SK-N-SH (cell line): ENCODE data around the gene TMEM164. TPM values are rescaled to one million over a fixed set of nuclear protein-coding genes. Genes with fewer than 3 reads are reported as not detected.
A peak's percentile ranks its signal among the peaks of the same experiment; 100 is the strongest.

Experiments
- CTCF ChIA-PET: fragments of 300-600, 350-600 bp; formaldehyde crosslinking; extraction: SDS; loops from one replicate; lab custom pipeline; 2021; lab: Yijun Ruan, JAX
- POLR2A ChIA-PET: fragments of 350-600 bp; sonication (Branson Sonifier 250); formaldehyde crosslinking; extraction: SDS; loops from one replicate; lab custom pipeline; 2020; ENCODE audit warnings: antibody characterized with exemption, inconsistent platforms; lab: Yijun Ruan, JAX
- DNase-seq: peaks from one replicate; pipeline ENCODE4 v3.0.0; 2012
- H2AFZ ChIP-seq: fragments of 200-600 bp; sonication (generic); 2 replicates; pipeline ENCODE4 v1.8.1; 2016; ENCODE audit warnings: antibody characterized with exemption, mild to moderate bottlenecking, low read depth
- H3F3A ChIP-seq: fragments of 200-600 bp; sonication (generic); replicated peaks from 2 replicates; pipeline ENCODE3; 2016; ENCODE audit warnings: antibody characterized with exemption, mild to moderate bottlenecking; ENCODE audit not compliant: insufficient read depth
- H3K27ac ChIP-seq, 2 experiments: fragments of 200-500 bp in 1 of 2; fragments of 200-600 bp in 1 of 2; sonication (Bioruptor generic) in 1 of 2; sonication (generic), shearing (Covaris generic) in 1 of 2; 2 replicates each; pipeline versions ENCODE4 v1.5.1 to v1.6.1; 2014 to 2016; ENCODE audit warnings: low read depth in 2 of 2, inconsistent platforms in 1 of 2, low read length in 1 of 2, mild to moderate bottlenecking in 1 of 2, mixed read lengths in 1 of 2
- H3K27me3 ChIP-seq: fragments of 200-600 bp; sonication (generic), shearing (Covaris generic); 2 replicates; pipeline ENCODE4 v1.6.1; 2016; ENCODE audit warnings: mixed run types; ENCODE audit not compliant: insufficient read depth
- H3K36me3 ChIP-seq, 2 experiments: fragments of 200-500 bp in 1 of 2; fragments of 200-600 bp in 1 of 2; sonication (Bioruptor generic) in 1 of 2; sonication (generic) in 1 of 2; replicated peaks in 1 of 2; 2 replicates each; pipeline versions ENCODE3 to v1.5.1; 2014 to 2016; ENCODE audit warnings: low read length in 1 of 2, mild to moderate bottlenecking in 1 of 2; ENCODE audit not compliant: insufficient read depth in 2 of 2, control insufficient read depth in 1 of 2
- H3K4me1 ChIP-seq, 2 experiments: fragments of 200-500 bp in 1 of 2; fragments of 200-600 bp in 1 of 2; sonication (Bioruptor generic) in 1 of 2; sonication (generic), shearing (Covaris generic) in 1 of 2; 2 replicates each; pipeline versions ENCODE4 v1.5.1 to v1.6.1; 2014 to 2016; ENCODE audit warnings: low read depth in 1 of 2, low read length in 1 of 2, mixed run types in 1 of 2; ENCODE audit not compliant: insufficient read depth in 2 of 2, control insufficient read depth in 1 of 2
- H3K4me2 ChIP-seq: fragments of 200-600 bp; sonication (generic), shearing (Covaris generic); 2 replicates; pipeline ENCODE4 v1.6.1; 2017; ENCODE audit warnings: mixed run types
- H3K4me3 ChIP-seq, 2 experiments: fragments of 200-500 bp in 1 of 2; fragments of 200-600 bp in 1 of 2; sonication (Bioruptor generic) in 1 of 2; sonication (generic), shearing (Covaris generic) in 1 of 2; 2 replicates each; pipeline versions ENCODE4 v1.5.1 to v1.8.1; 2014 to 2016; ENCODE audit warnings: low read depth in 2 of 2, inconsistent platforms in 1 of 2, low read length in 1 of 2, mild to moderate bottlenecking in 1 of 2, mixed read lengths in 1 of 2, moderate library complexity in 1 of 2
- H3K79me2 ChIP-seq: fragments of 200-600 bp; sonication (generic); 2 replicates; pipeline ENCODE4 v1.8.1; 2017; ENCODE audit warnings: mild to moderate bottlenecking; ENCODE audit not compliant: insufficient read depth
- H3K9ac ChIP-seq: fragments of 200-600 bp; sonication (generic); 2 replicates; pipeline ENCODE4 v1.6.1; 2017; ENCODE audit warnings: mixed run types
- H3K9me2 ChIP-seq: fragments of 200-600 bp; sonication (generic); 2 replicates; pipeline ENCODE4 v1.6.1; 2017; ENCODE audit warnings: mixed run types
- H3K9me3 ChIP-seq: fragments of 200-600 bp; sonication (generic); 2 replicates; pipeline ENCODE4 v1.6.1; 2017; ENCODE audit warnings: mixed run types, mild to moderate bottlenecking, moderate library complexity
- H4K20me1 ChIP-seq: fragments of 200-600 bp; sonication (generic); 2 replicates; pipeline ENCODE4 v1.6.1; 2017; ENCODE audit warnings: mild to moderate bottlenecking, mixed run types; ENCODE audit not compliant: insufficient read depth
- EP300 ChIP-seq, 2 experiments: IDR thresholded peaks; 2 replicates each; pipeline versions ENCODE4 v1.4.0 to v1.6.1; 2012; ENCODE audit warnings: borderline replicate concordance in 1 of 2, low read depth in 1 of 2, low read length in 1 of 2
- EZH2phosphoT487 ChIP-seq: fragments of 200-600 bp; sonication (generic); IDR thresholded peaks from 2 replicates; pipeline ENCODE4 v1.6.1; 2017; ENCODE audit warnings: low read depth, mixed run types, mild to moderate bottlenecking, antibody characterized with exemption, moderate library complexity, borderline replicate concordance
- FOSL2 ChIP-seq: IDR thresholded peaks from 2 replicates; pipeline ENCODE4 v1.4.0; 2012; ENCODE audit warnings: low read depth, mild to moderate bottlenecking, moderate library complexity, borderline replicate concordance
- FOXM1 ChIP-seq: IDR thresholded peaks from 2 replicates; pipeline ENCODE4 v1.4.0; 2012; ENCODE audit warnings: low read depth, mild to moderate bottlenecking
- JUND ChIP-seq: IDR thresholded peaks from 2 replicates; pipeline ENCODE4 v1.4.0; 2012
- MEF2A ChIP-seq: IDR thresholded peaks from 2 replicates; pipeline ENCODE4 v1.4.0; 2012; ENCODE audit warnings: low read depth, borderline replicate concordance
- NFIC ChIP-seq: IDR thresholded peaks from 2 replicates; pipeline ENCODE4 v1.4.0; 2012; ENCODE audit warnings: borderline replicate concordance
- POLR2AphosphoS5 ChIP-seq: IDR thresholded peaks from 2 replicates; pipeline ENCODE4 v1.6.1; 2012; ENCODE audit warnings: low read depth, low read length
- SIN3A ChIP-seq: IDR thresholded peaks from 2 replicates; pipeline ENCODE4 v1.6.1; 2012; ENCODE audit warnings: low read depth, mild to moderate bottlenecking, low read length, moderate library complexity, borderline replicate concordance
- TCF12 ChIP-seq: IDR thresholded peaks from 2 replicates; pipeline ENCODE4 v1.4.0; 2012
- TEAD4 ChIP-seq: IDR thresholded peaks from 2 replicates; pipeline ENCODE4 v1.4.0; 2012; ENCODE audit warnings: mild to moderate bottlenecking, borderline replicate concordance; ENCODE audit not compliant: insufficient read depth
- YY1 ChIP-seq: IDR thresholded peaks from 2 replicates; pipeline ENCODE4 v1.4.0; 2012; ENCODE audit warnings: low read depth, mild to moderate bottlenecking
- WGBS: methylation state at CpG from one replicate; pipeline ENCODE4 v1.1.6; 2017; ENCODE audit warnings: low lambda C conversion rate; 5-methylcytosine and 5-hydroxymethylcytosine counted together
- polyA plus RNA-seq, 3 experiments: library from polyadenylated mRNA; depleted of rRNA; stranded (reverse); fragments of >200 nt; gene quantifications; 2 replicates each; pipeline ENCODE4 v1.2.3, GENCODE V29; 2012
- TF ChIP-seq, protein P1 (sequence below): IDR thresholded peaks from 2 replicates; pipeline ENCODE4 v1.4.0; 2012; ENCODE audit warnings: low read depth
- TF ChIP-seq, protein P2 (sequence below): IDR thresholded peaks from 2 replicates; pipeline ENCODE4; 2012
- TF ChIP-seq, protein P3 (sequence below): fragments of 150-350 bp; IDR thresholded peaks from 2 replicates; pipeline ENCODE4 v1.6.1; 2017; ENCODE audit warnings: antibody characterized with exemption, low read length, low read depth, borderline replicate concordance

TMEM164 gene
- polyA plus RNA-seq, 1 of the 3 experiments (the other 2 are of a cell fraction), result 11.9 TPM

DNA sequence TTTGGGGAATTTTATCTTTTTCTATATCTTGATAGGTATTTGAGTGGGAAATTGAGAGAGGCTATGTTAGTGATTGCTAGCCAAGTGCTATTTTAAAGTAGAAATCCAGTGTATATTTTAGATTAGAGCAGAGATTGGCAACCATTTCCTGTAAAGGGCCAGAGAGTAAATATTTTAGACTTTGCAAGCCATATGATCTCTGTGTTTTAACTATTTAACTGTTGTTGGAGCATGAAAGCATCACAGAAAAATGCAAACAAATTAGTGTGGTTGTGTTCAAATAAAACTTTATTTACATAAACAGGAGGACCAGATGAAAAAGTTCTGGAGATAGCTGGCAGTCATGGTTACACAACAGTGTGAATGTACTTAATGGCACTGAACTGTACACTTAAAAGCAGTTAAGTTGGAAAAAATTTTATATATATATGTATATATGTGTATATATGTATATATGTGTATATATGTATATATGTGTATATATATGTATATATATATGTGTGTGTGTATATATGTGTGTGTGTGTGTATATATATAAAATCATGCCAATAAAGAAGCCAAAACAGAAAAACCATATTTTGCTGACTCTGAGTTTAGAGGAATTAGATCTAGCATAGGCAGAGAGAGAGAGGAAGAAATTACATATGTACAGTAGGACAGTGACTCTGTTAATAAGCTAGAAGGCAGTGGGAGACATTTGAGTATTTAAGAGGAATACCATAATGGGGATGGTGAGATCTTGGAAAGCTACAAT is 83.4 kb downstream of the TMEM164 start:
- ChIA-PET POLR2A (no interaction called here), CTCF (interaction anchor here (1.2 kb wide), 1 partner anchor 8 kb away, joined by 3 read pairs; no protein-coding TSS in a partner anchor)
- peaks cover 13% of the 10 kb centered on the region; the same call in 1 of the 2 replicates for H3K79me2 ChIP-seq
- peaks cover 40% of the 10 kb centered on the region for H3F3A ChIP-seq
- no peaks in the 10 kb centered on the region for H3K9me3 ChIP-seq
- no peak overlapping the region for H3K4me2 ChIP-seq
- no peaks in the 10 kb centered on the region for H3K27me3 ChIP-seq
- no peak for DNase-seq
- peak overlapping the region in 1 of 2 experiments; percentile 99; a peak in 3 of 4 replicates for H3K27ac ChIP-seq
- H3K4me1 ChIP-seq, result peaks cover 0 to 5% of the 10 kb centered on the region in 2 experiments; a peak in 2 of 4 replicates
- H4K20me1 ChIP-seq, result no peaks in the 10 kb centered on the region
- H3K4me3 ChIP-seq, result no peak overlapping the region
- no peaks in the 10 kb centered on the region for H3K9me2 ChIP-seq
- no peak overlapping the region for H2AFZ ChIP-seq
- 0 out of 2 replicates have a peak, but pooled peaks have one; percentile 26 for TF ChIP-seq TEAD4
- TF ChIP-seq FOXM1, result 0 out of 2 replicates have a peak, but pooled peaks have one; percentile 50
- TF ChIP-seq EP300 (IDR thresholded peaks at IDR 0.05; ENCODE audit: borderline replicate concordance in 1 of 2, low read depth in 1 of 2, low read length in 1 of 2), result no peak
- TF ChIP-seq SIN3A, result no peak
- peak; percentile 44; the same call in 1 of the 2 replicates for TF ChIP-seq NFIC
- no peak for TF ChIP-seq YY1
- TF ChIP-seq JUND, result peak; percentile 59
- TF ChIP-seq, protein P1, sequence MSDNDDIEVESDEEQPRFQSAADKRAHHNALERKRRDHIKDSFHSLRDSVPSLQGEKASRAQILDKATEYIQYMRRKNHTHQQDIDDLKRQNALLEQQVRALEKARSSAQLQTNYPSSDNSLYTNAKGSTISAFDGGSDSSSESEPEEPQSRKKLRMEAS, result no peak
- peak; percentile 77 for TF ChIP-seq MEF2A
- peak; percentile 32; the same call in 1 of the 2 replicates for TF ChIP-seq TCF12
- TF ChIP-seq EZH2phosphoT487, result no peak
- no peak for TF ChIP-seq FOSL2
- TF ChIP-seq, protein P2, sequence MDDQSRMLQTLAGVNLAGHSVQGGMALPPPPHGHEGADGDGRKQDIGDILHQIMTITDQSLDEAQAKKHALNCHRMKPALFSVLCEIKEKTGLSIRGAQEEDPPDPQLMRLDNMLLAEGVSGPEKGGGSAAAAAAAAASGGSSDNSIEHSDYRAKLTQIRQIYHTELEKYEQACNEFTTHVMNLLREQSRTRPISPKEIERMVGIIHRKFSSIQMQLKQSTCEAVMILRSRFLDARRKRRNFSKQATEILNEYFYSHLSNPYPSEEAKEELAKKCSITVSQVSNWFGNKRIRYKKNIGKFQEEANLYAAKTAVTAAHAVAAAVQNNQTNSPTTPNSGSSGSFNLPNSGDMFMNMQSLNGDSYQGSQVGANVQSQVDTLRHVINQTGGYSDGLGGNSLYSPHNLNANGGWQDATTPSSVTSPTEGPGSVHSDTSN, result peak; percentile 30; the same call in 1 of the 2 replicates
- peak overlapping the region; percentile 76; the same call in 1 of the 2 replicates for H3K9ac ChIP-seq
- no peaks in the 10 kb centered on the region for H3K36me3 ChIP-seq

DNA sequence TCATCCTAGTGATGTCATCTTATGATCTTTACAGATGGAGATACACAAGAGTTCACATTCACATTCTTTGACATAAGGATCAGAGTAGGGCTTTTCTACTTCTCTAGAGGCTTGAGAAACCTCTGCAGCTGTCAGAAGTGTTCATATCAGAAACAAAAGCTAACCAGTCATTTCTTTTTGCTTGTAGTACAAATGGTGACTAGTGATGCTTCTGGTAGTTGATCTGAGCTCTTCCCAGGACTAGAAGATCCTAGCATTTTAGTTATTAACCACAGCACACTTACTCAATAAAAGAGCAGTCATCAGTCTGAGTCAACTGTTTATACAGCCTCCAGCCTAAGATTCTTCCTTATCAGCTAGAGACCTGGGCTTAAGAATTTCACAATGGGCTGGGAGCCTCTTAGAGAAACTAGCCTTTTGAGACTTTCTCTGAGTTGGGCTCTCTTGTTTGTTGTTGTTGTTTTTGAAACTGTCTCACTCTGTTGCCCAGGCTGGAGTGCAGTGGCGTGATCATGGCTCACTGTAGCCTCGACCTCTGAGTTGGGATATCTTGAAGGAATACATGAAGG is 84.1 kb downstream of the TMEM164 start:
- Histone ChIP-seq H3F3A (peaks cover 40% of the 10 kb centered on the region), H3K9ac (peak overlapping the region; percentile 76), H3K4me2 (peak overlapping the region; percentile 53; the same call in 1 of the 2 replicates), H4K20me1 (no peaks in the 10 kb centered on the region), H3K4me1 (peaks cover 0 to 5% of the 10 kb centered on the region in 2 experiments; a peak in 2 of 4 replicates), H3K4me3 (peak overlapping the region in 1 of 2 experiments; percentile 31; a peak in 1 of 4 replicates), H3K36me3 (no peaks in the 10 kb centered on the region), H3K27ac (peak overlapping the region in 1 of 2 experiments; percentile 99; a peak in 2 of 4 replicates), H3K9me3 (no peaks in the 10 kb centered on the region), H3K27me3 (no peaks in the 10 kb centered on the region), H3K79me2 (peaks cover 19% of the 10 kb centered on the region; the same call in 1 of the 2 replicates)
- ChIA-PET POLR2A (no interaction called here), CTCF (interaction anchor here (1.2 kb wide), 1 partner anchor 9 kb away, joined by 3 read pairs; no protein-coding TSS in a partner anchor)
- WGBS, result 0% methylated on average over 2 of the region's 2 CpGs
- no peak for DNase-seq
- peak; percentile 52 for TF ChIP-seq JUND
- TF ChIP-seq, protein P2, result peak; percentile 48
- 0 out of 2 replicates have a peak, but pooled peaks have one; percentile 4 for TF ChIP-seq FOXM1
- TF ChIP-seq, protein P3, sequence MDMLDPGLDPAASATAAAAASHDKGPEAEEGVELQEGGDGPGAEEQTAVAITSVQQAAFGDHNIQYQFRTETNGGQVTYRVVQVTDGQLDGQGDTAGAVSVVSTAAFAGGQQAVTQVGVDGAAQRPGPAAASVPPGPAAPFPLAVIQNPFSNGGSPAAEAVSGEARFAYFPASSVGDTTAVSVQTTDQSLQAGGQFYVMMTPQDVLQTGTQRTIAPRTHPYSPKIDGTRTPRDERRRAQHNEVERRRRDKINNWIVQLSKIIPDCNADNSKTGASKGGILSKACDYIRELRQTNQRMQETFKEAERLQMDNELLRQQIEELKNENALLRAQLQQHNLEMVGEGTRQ, result no peak
- peak; percentile 56 for TF ChIP-seq FOSL2
- TF ChIP-seq POLR2AphosphoS5, result no peak
- peak; percentile 50; the same call in 1 of the 2 replicates for TF ChIP-seq TCF12
- TF ChIP-seq, all 33 proteins: peak for 5
- H3K9me2 ChIP-seq, result no peaks in the 10 kb centered on the region
- H2AFZ ChIP-seq, result no peak overlapping the region
